Rectal smooth muscle tissue (tissue), 1 donor: ENCODE data around the gene ROM1.
"Not testable (repeated sequence)": the region's sequence is repeated elsewhere in the genome, so short reads cannot be mapped to it uniquely, and the experiment has no call there.

Source experiments
- H3K27ac ChIP-seq: one replicate; pipeline ENCODE4 v1.7.0; 2013; ENCODE audit warnings: low read depth, low read length, inconsistent platforms
- H3K27me3 ChIP-seq: one replicate; pipeline ENCODE4 v1.7.0; 2013; ENCODE audit warnings: low read length; ENCODE audit not compliant: control insufficient read depth, insufficient read depth
- H3K36me3 ChIP-seq: one replicate; pipeline ENCODE4 v1.7.0; 2013; ENCODE audit warnings: low read length; ENCODE audit not compliant: control insufficient read depth, insufficient read depth
- H3K4me1 ChIP-seq: one replicate; pipeline ENCODE4 v1.7.0; 2013; ENCODE audit warnings: low read length; ENCODE audit not compliant: control insufficient read depth, insufficient read depth
- H3K4me3 ChIP-seq: one replicate; pipeline ENCODE4 v1.7.0; 2013; ENCODE audit warnings: low read length
- H3K9ac ChIP-seq: one replicate; pipeline ENCODE4 v1.7.0; 2013; ENCODE audit warnings: low read length

The ROM1 gene

GRCh38 chr11:62648185-62648966, 35.3 kb downstream of the ROM1 start:
- no peak overlapping the region for H3K27ac ChIP-seq
- peaks cover 21% of the 10 kb centered on the region for H3K36me3 ChIP-seq
- H3K27me3 ChIP-seq = no peaks in the 10 kb centered on the region

GRCh38 chr11:62648967-62649364, 35.9 kb downstream of the ROM1 start:
- Histone ChIP-seq H3K36me3 (peaks cover 21% of the 10 kb centered on the region), H3K4me3 (no peak overlapping the region), H3K9ac (no peak overlapping the region), H3K27me3 (no peaks in the 10 kb centered on the region), H3K27ac (no peak overlapping the region), H3K4me1 (peaks cover 18% of the 10 kb centered on the region)

More at GRCh38 chr11:62648185-62648966, 35.3 kb downstream of the ROM1 start:
- H3K4me3 ChIP-seq = no peak overlapping the region
- no peak overlapping the region for H3K9ac ChIP-seq
- H3K4me1 ChIP-seq = peaks cover 18% of the 10 kb centered on the region

GRCh38 chr11:62649486-62649885, 36.4 kb downstream of the ROM1 start:
- H3K27me3 ChIP-seq = no peaks in the 10 kb centered on the region
- no peak overlapping the region for H3K27ac ChIP-seq
- peaks cover 21% of the 10 kb centered on the region for H3K36me3 ChIP-seq
- no peak overlapping the region for H3K4me3 ChIP-seq
- H3K4me1 ChIP-seq = peaks cover 18% of the 10 kb centered on the region
- no peak overlapping the region for H3K9ac ChIP-seq

GRCh38 chr11:62650283-62650682, 37.2 kb downstream of the ROM1 start:
- not testable (repeated sequence) for H3K27me3 ChIP-seq, H3K9ac ChIP-seq, H3K4me3 ChIP-seq, H3K27ac ChIP-seq
- H3K4me1 ChIP-seq = peaks cover 14% of the 10 kb centered on the region
- peaks cover 21% of the 10 kb centered on the region for H3K36me3 ChIP-seq

- H3K36me3 ChIP-seq = peaks cover 21% of the 10 kb centered on the region
These were observed 39.3 kb downstream of the ROM1 start for GRCh38 chr11:62652161-62653006.

GRCh38 chr11:62654297-62654696, 41.2 kb downstream of the ROM1 start:
- Histone ChIP-seq H3K36me3 (peaks cover 5% of the 10 kb centered on the region), H3K27ac (no peak overlapping the region), H3K27me3 (no peaks in the 10 kb centered on the region), H3K9ac (no peak overlapping the region), H3K4me1 (peaks cover 6% of the 10 kb centered on the region), H3K4me3 (no peak overlapping the region)

More at GRCh38 chr11:62652161-62653006, 39.3 kb downstream of the ROM1 start:
- peak overlapping the region; percentile 67 for H3K9ac ChIP-seq
- peak overlapping the region; percentile 65 for H3K4me3 ChIP-seq
- H3K27me3 ChIP-seq = no peaks in the 10 kb centered on the region
- peaks cover 6% of the 10 kb centered on the region for H3K4me1 ChIP-seq
- peak overlapping the region; percentile 81 for H3K27ac ChIP-seq

GRCh38 chr11:62656796-62657429, 43.9 kb downstream of the ROM1 start:
- Histone ChIP-seq H3K9ac (no peak overlapping the region), H3K4me3 (no peak overlapping the region)

GRCh38 chr11:62664405-62665074, 51.5 kb downstream of the ROM1 start:
- no peaks in the 10 kb centered on the region for H3K27me3 ChIP-seq
- H3K36me3 ChIP-seq = peaks cover 11% of the 10 kb centered on the region
- H3K4me1 ChIP-seq = peaks cover 17% of the 10 kb centered on the region
- peak overlapping the region; percentile 42 for H3K9ac ChIP-seq
- H3K4me3 ChIP-seq = peak overlapping the region; percentile 86
- H3K27ac ChIP-seq = peak overlapping the region; percentile 89

More at GRCh38 chr11:62656796-62657429, 43.9 kb downstream of the ROM1 start:
- Histone ChIP-seq H3K27me3 (no peaks in the 10 kb centered on the region), H3K27ac (no peak overlapping the region), H3K36me3 (no peaks in the 10 kb centered on the region), H3K4me1 (peaks cover 6% of the 10 kb centered on the region)
